ENCODE data around the gene APOL1. TPM values are rescaled to one million over a fixed set of nuclear protein-coding genes. Genes with fewer than 3 reads are reported as not detected.

The APOL1 gene
- total and polyA plus RNA-seq, 2 donors (not counting 3 experiments of a cell fraction or from before 2014, with no cell fraction given), result 8.2 to 14.1 TPM

GRCh38 chr22:36287881-36288515, 35.1 kb downstream of the APOL1 start:
- Histone ChIP-seq H3K9me1 (replicated peaks; ENCODE audit: control insufficient read depth, extremely low read depth, insufficient read depth, low read length) (no peaks in the 10 kb centered on the region), H3K27ac (ENCODE audit: insufficient read depth, low read depth, low read length) (no peak overlapping the region), H3K4me2 (ENCODE audit: insufficient read depth, low read length) (no peak overlapping the region), H3K4me1 (ENCODE audit: control insufficient read depth, extremely low read depth, insufficient read depth, low read length) (no peaks in the 10 kb centered on the region), H3K27me3 (ENCODE audit: control insufficient read depth in 2 of 2, insufficient read depth in 2 of 2, low read length in 2 of 2) (no peaks in the 10 kb centered on the region), H3K9me3 (replicated peaks; ENCODE audit: control insufficient read depth, insufficient read depth, low read length) (no peaks in the 10 kb centered on the region), H3K36me3 (ENCODE audit: control insufficient read depth in 2 of 2, extremely low read depth in 1 of 2, insufficient read depth in 2 of 2, low read length in 2 of 2) (peaks cover 64 to 77% of the 10 kb centered on the region in 2 experiments), H2AFZ (ENCODE audit: low read depth, low read length) (no peak overlapping the region), H3K9ac (replicated peaks; ENCODE audit: extremely low read depth, insufficient read depth, low read length) (no peak overlapping the region), H4K20me1 (replicated peaks; ENCODE audit: control insufficient read depth, extremely low read depth, insufficient read depth, low read length) (no peaks in the 10 kb centered on the region), H3K4me3 (replicated peaks in 1 of 3; ENCODE audit: insufficient read depth in 1 of 3, low read depth in 1 of 3, low read length in 3 of 3) (no peak overlapping the region), H3K79me2 (ENCODE audit: control insufficient read depth, insufficient read depth, low read length) (peaks cover 6% of the 10 kb centered on the region)
- DNase-seq (ENCODE audit: low read depth, low spot score) (no peak), FAIRE-seq (no peak)
- BruUV-seq (replicated peaks), result no TSS peak
- dilution Hi-C loops (cut with MboI; ENCODE audit: extremely low pct_ligation_motif_present, low sequenced_read_pairs) (no loop called here), intact Hi-C loops (cut with micrococcal nuclease) (no loop called here)
- POLR2A ChIA-PET, result no interaction called here
- TF ChIP-seq POLR2AphosphoS5 (IDR thresholded peaks at IDR 0.05; ENCODE audit: insufficient read depth, low read depth, low read length) (no peak), GATA2 (IDR thresholded peaks at IDR 0.05; ENCODE audit: insufficient read depth, insufficient read length, low read depth, low read length) (no peak), MAX (IDR thresholded peaks at IDR 0.05; ENCODE audit: insufficient read depth, insufficient read length) (no peak), MYC (IDR thresholded peaks at IDR 0.05; ENCODE audit: low read depth, low read length) (no peak), POLR2A (IDR thresholded peaks at IDR 0.05; ENCODE audit: low read depth, low read length) (no peak), CTCF (IDR thresholded peaks at IDR 0.05; ENCODE audit: extremely low read depth in 1 of 2, insufficient read depth in 1 of 2, low read depth in 1 of 2, low read length in 2 of 2) (no peak), JUN (IDR thresholded peaks at IDR 0.05; ENCODE audit: borderline replicate concordance, insufficient read depth, insufficient read length, low read depth) (no peak), FOS (IDR thresholded peaks at IDR 0.05; ENCODE audit: borderline replicate concordance, insufficient read depth, low read length) (no peak), EZH2 (IDR thresholded peaks at IDR 0.05; ENCODE audit: borderline replicate concordance, low read depth, low read length, severe bottlenecking) (no peak)
- CTCF ChIA-PET, result interaction anchor here (1.1 to 1.5 kb wide), 3 partner anchors 10 to 183 kb away, joined by 3 to 4 read pairs (median 3); no protein-coding TSS in a partner anchor
